Dermis blood vessel endothelial cell (primary cell): ENCODE measurements around the gene SGK1. TPM values are rescaled to one million over a fixed set of nuclear protein-coding genes. Genes with fewer than 3 reads are reported as not detected.

Source experiments
- DNase-seq: peaks from one replicate; pipeline ENCODE4 v3.0.0; 2010
- total RNA-seq: library from RNA; depleted of rRNA; stranded (reverse); fragments of >200 nt; gene quantifications from 2 replicates; pipeline ENCODE4 v1.2.3, GENCODE V29; 2014

Gene SGK1
- total RNA-seq, 1 donor from 2014 or later: 111 TPM

- DNase-seq: peak; percentile 38
Observed at GRCh38 chr6:134168590-134169208, 149.2 kb downstream of the SGK1 start.

- peak; percentile 3 for DNase-seq
Observed at GRCh38 chr6:134166511-134167261, 151.2 kb downstream of the SGK1 start.

- DNase-seq: no peak
Observed at GRCh38 chr6:134165561-134166201, 152.2 kb downstream of the SGK1 start.

GRCh38 chr6:134164300-134164699 is 153.6 kb downstream of the SGK1 start:
- no peak for DNase-seq

GRCh38 chr6:134162932-134163331 is 155.0 kb downstream of the SGK1 start:
- DNase-seq: no peak

GRCh38 chr6:134161041-134161440 is 156.9 kb downstream of the SGK1 start:
- peak; percentile 19 for DNase-seq

- DNase-seq: no peak
Observed at GRCh38 chr6:134152767-134153485, 165.0 kb downstream of the SGK1 start.

GRCh38 chr6:134148566-134148965 is 169.3 kb downstream of the SGK1 start:
- DNase-seq: no peak

GRCh38 chr6:134147034-134147533 is 170.8 kb downstream of the SGK1 start:
- no peak for DNase-seq

GRCh38 chr6:134146268-134147033 is 171.5 kb downstream of the SGK1 start:
- DNase-seq: no peak

- no peak for DNase-seq
Observed at GRCh38 chr6:134145786-134146185, 172.1 kb downstream of the SGK1 start.

GRCh38 chr6:134138226-134138975 is 179.5 kb downstream of the SGK1 start:
- no peak for DNase-seq

- DNase-seq: no peak
Observed at GRCh38 chr6:134134654-134135053, 183.3 kb downstream of the SGK1 start.

GRCh38 chr6:134132494-134133141 is 185.3 kb downstream of the SGK1 start:
- DNase-seq: peak; percentile 4

GRCh38 chr6:134131530-134132139 is 186.3 kb downstream of the SGK1 start:
- DNase-seq: no peak

- DNase-seq: no peak
Observed at GRCh38 chr6:134128146-134128545, 189.8 kb downstream of the SGK1 start.

- DNase-seq: peak; percentile 80
Observed at GRCh38 chr6:134123666-134124208, 194.2 kb downstream of the SGK1 start.

GRCh38 chr6:134122775-134123174 is 195.1 kb downstream of the SGK1 start:
- no peak for DNase-seq

GRCh38 chr6:134119486-134119885 is 198.4 kb downstream of the SGK1 start:
- DNase-seq: no peak
